HG03025 (cell line): ENCODE measurements around the gene PLK1.
"Not testable (repeated sequence)": the region's sequence is repeated elsewhere in the genome, so short reads cannot be mapped to it uniquely, and the experiment has no call there.

Source experiments
- ATAC-seq: cut with Tn5 transposase; IDR thresholded peaks from one replicate; pipeline ENCODE4 v1.9.1; 2021; ENCODE audit warnings: mild to moderate bottlenecking, moderate library complexity; ENCODE audit not compliant: unreplicated experiment, low FRiP score

Gene PLK1

GRCh38 chr16:23678430-23679273 is at the start of gene PLK1:
Gene PLK1, plus strand, starts transcription at chr16:23678889. Its CDS starts 44 bp downstream, at chr16:23678933.
- peak; percentile 83 for ATAC-seq

GRCh38 chr16:23629516-23629915 is 49.2 kb upstream of the PLK1 start:
- no peak for ATAC-seq

- not testable (repeated sequence) for ATAC-seq
Measured at GRCh38 chr16:23631874-23632273, 46.8 kb upstream of the PLK1 start.

GRCh38 chr16:23634461-23635036 is 44.1 kb upstream of the PLK1 start:
- no peak for ATAC-seq

- ATAC-seq = no peak
Measured at GRCh38 chr16:23635958-23636357, 42.7 kb upstream of the PLK1 start.

- no peak for ATAC-seq
Measured at GRCh38 chr16:23640615-23640930, 38.1 kb upstream of the PLK1 start.

GRCh38 chr16:23640931-23641765 is 37.5 kb upstream of the PLK1 start, which contains the start of the genes DCTN5 and PALB2:
Gene DCTN5, plus strand, starts transcription at chr16:23641466. Its CDS starts 77 bp downstream, at chr16:23641543.
Gene PALB2, minus strand, starts transcription at chr16:23641310. Its CDS starts 153 bp downstream, at chr16:23641157.
- ATAC-seq = peak; percentile 95

GRCh38 chr16:23642246-23642774 is 36.4 kb upstream of the PLK1 start:
- ATAC-seq = no peak

- no peak for ATAC-seq
Measured at GRCh38 chr16:23650674-23651416, 27.8 kb upstream of the PLK1 start.

- ATAC-seq = no peak
Measured at GRCh38 chr16:23651943-23652468, 26.7 kb upstream of the PLK1 start.

GRCh38 chr16:23663918-23664317 is 14.8 kb upstream of the PLK1 start:
- ATAC-seq = no peak

- no peak for ATAC-seq
Measured at GRCh38 chr16:23666571-23667354, 11.9 kb upstream of the PLK1 start.

GRCh38 chr16:23667355-23667659 is 11.4 kb upstream of the PLK1 start:
- ATAC-seq = no peak

GRCh38 chr16:23668225-23668624 is 10.5 kb upstream of the PLK1 start:
- ATAC-seq = no peak

- ATAC-seq = no peak
Measured at GRCh38 chr16:23668873-23669272, 9.8 kb upstream of the PLK1 start.

GRCh38 chr16:23670137-23670776 is 8.4 kb upstream of the PLK1 start:
- ATAC-seq = peak; percentile 70

GRCh38 chr16:23673971-23674614 is 4.6 kb upstream of the PLK1 start:
- ATAC-seq = no peak

- no peak for ATAC-seq
Measured at GRCh38 chr16:23676924-23677480, 1.7 kb upstream of the PLK1 start.
